Measurements from ENCODE around the gene EMILIN2. TPM values are rescaled to one million over a fixed set of nuclear protein-coding genes. Genes with fewer than 3 reads are reported as not detected.

EMILIN2 gene
- total RNA-seq, 1 experiment from 2014 or later: 20.0 TPM

- H3K9me3 ChIP-seq (ENCODE audit: control insufficient read depth, low read depth, low read length): no peaks in the 10 kb centered on the region
- no peaks in the 10 kb centered on the region for H3K79me2 ChIP-seq (ENCODE audit: insufficient read depth, low read length)
- H3K23me2 ChIP-seq (ENCODE audit: insufficient read length, low read depth, low read length, poor library complexity, severe bottlenecking): no peaks in the 10 kb centered on the region
- peaks cover 6 to 8% of the 10 kb centered on the region in 2 experiments for H3K4me1 Mint-ChIP-seq
- H3K4me2 ChIP-seq (ENCODE audit: insufficient read depth, insufficient read length, low read length): no peak overlapping the region
- no peak for DNase-seq
- no peak overlapping the region for H3K4me3 Mint-ChIP-seq
- H3K36me3 Mint-ChIP-seq (ENCODE audit: insufficient read depth in 1 of 3, low read depth in 3 of 3): no peaks in the 10 kb centered on the region; a peak in 1 of 7 replicates
- H3K27me3 ChIP-seq (ENCODE audit: insufficient read depth, low read length): no peaks in the 10 kb centered on the region
- no peak for TF ChIP-seq CTCF (conservative IDR thresholded peaks at IDR 0.05)
- H3K9me3 Mint-ChIP-seq: peaks cover 0 to 6% of the 10 kb centered on the region in 2 experiments; a peak in 2 of 5 replicates
- H3K9ac ChIP-seq (ENCODE audit: extremely low read depth, insufficient read length, low read length): no peak overlapping the region
- no peak overlapping the region for H3K4ac ChIP-seq (ENCODE audit: low read depth, low read length)
- H3K27me3 Mint-ChIP-seq (ENCODE audit: low read depth): no peaks in the 10 kb centered on the region; the same call in 1 of the 2 replicates
- no CpG with 5 or more reads among the region's 5 CpGs for WGBS (ENCODE audit: extremely low coverage, insufficient read length, low lambda C conversion rate)
- no peak overlapping the region for H2BK15ac ChIP-seq (ENCODE audit: low read depth, low read length)
- no peak overlapping the region for H3K14ac ChIP-seq (ENCODE audit: insufficient read depth, low read length)
- no peak overlapping the region for H3K27ac ChIP-seq (ENCODE audit: insufficient read length, low read depth, low read length)
- no peak overlapping the region for H2AFZ ChIP-seq (ENCODE audit: low read length)
- H2BK5ac ChIP-seq (ENCODE audit: insufficient read length, low read length): no peak overlapping the region
- H4K20me1 ChIP-seq (ENCODE audit: control insufficient read depth, insufficient read depth, insufficient read length): no peaks in the 10 kb centered on the region
- no peak overlapping the region for H2BK20ac ChIP-seq (ENCODE audit: low read depth, low read length, poor library complexity, severe bottlenecking)
- no peak overlapping the region for H3K23ac ChIP-seq (ENCODE audit: insufficient read length, low read depth, low read length)
- H4K5ac ChIP-seq (ENCODE audit: insufficient read length, low read depth, low read length): no peak overlapping the region
- H3K56ac ChIP-seq (ENCODE audit: insufficient read length, low read depth, low read length): no peak overlapping the region
- H3K18ac ChIP-seq (ENCODE audit: insufficient read length, low read depth, low read length): no peak overlapping the region
- H2AK5ac ChIP-seq (ENCODE audit: insufficient read length, low read length): no peak overlapping the region
- no peak overlapping the region for H4K8ac ChIP-seq (replicated peaks; ENCODE audit: insufficient read length, low read depth, low read length)
- no peaks in the 10 kb centered on the region for H3K79me1 ChIP-seq (ENCODE audit: insufficient read depth, low read depth, low read length, poor library complexity, severe bottlenecking)
- H2BK12ac ChIP-seq (ENCODE audit: insufficient read length, low read depth, low read length): no peak overlapping the region
- no peak overlapping the region for H4K91ac ChIP-seq (ENCODE audit: insufficient read length, low read depth, low read length)
- H3T11ph ChIP-seq (ENCODE audit: low read length): no peak overlapping the region
- no peaks in the 10 kb centered on the region for H3K4me1 ChIP-seq (ENCODE audit: insufficient read depth, low read length)
- H2BK120ac ChIP-seq (ENCODE audit: low read depth, low read length, poor library complexity, severe bottlenecking): no peak overlapping the region
- no peak overlapping the region for H3K27ac Mint-ChIP-seq
Observed at GRCh38 chr18:2824865-2825264, 21.9 kb upstream of the EMILIN2 start.
